Endodermal cell (in vitro differentiated cells): ENCODE measurements around the gene KIF27. TPM values are rescaled to one million over a fixed set of nuclear protein-coding genes. Genes with fewer than 3 reads are reported as not detected.

Experiments
- DNase-seq: peaks from one replicate; pipeline ENCODE4 v3.0.0-alpha.2; 2017
- H3K27ac ChIP-seq: 2 replicates; pipeline ENCODE4 v1.5.1; 2013; ENCODE audit warnings: mild to moderate bottlenecking, low read depth, low read length, moderate library complexity
- H3K27me3 ChIP-seq: 2 replicates; pipeline ENCODE4 v1.6.1; 2013; ENCODE audit warnings: mild to moderate bottlenecking, low read length, moderate library complexity; ENCODE audit not compliant: insufficient read depth, control insufficient read depth, poor library complexity, severe bottlenecking
- H3K36me3 ChIP-seq: 2 replicates; pipeline ENCODE4 v1.7.0; 2013; ENCODE audit warnings: mild to moderate bottlenecking, low read length, moderate library complexity; ENCODE audit not compliant: control insufficient read depth, insufficient read depth
- H3K4me1 ChIP-seq: one replicate; pipeline ENCODE4 v1.7.0; 2013; ENCODE audit warnings: low read length; ENCODE audit not compliant: control insufficient read depth, insufficient read depth
- H3K4me3 ChIP-seq: 2 replicates; pipeline ENCODE4 v1.5.1; 2013; ENCODE audit warnings: mild to moderate bottlenecking, low read length, moderate library complexity
- H3K9ac ChIP-seq: 2 replicates; pipeline ENCODE4 v1.6.1; 2013; ENCODE audit warnings: mild to moderate bottlenecking, low read length, moderate library complexity; ENCODE audit not compliant: poor library complexity, severe bottlenecking; ENCODE audit errors: extremely low read depth
- H3K9me3 ChIP-seq: 2 replicates; pipeline ENCODE4 v1.6.1; 2013; ENCODE audit warnings: mild to moderate bottlenecking, low read length, moderate library complexity; ENCODE audit not compliant: control insufficient read depth
- H3K27ac Mint-ChIP-seq: 2 replicates; pipeline ENCODE4 v1.8.0; 2020; ENCODE audit warnings: mixed read lengths
- H3K27me3 Mint-ChIP-seq: 2 replicates; pipeline ENCODE4 v1.8.0; 2021; ENCODE audit warnings: mild to moderate bottlenecking, mixed read lengths; ENCODE audit not compliant: insufficient read depth
- H3K36me3 Mint-ChIP-seq: 2 replicates; pipeline ENCODE4 v1.8.0; 2020; ENCODE audit warnings: low read depth, mixed read lengths
- H3K4me1 Mint-ChIP-seq: 2 replicates; pipeline ENCODE4 v1.8.0; 2020; ENCODE audit warnings: mixed read lengths
- H3K4me3 Mint-ChIP-seq: 2 replicates; pipeline ENCODE4 v1.8.0; 2020; ENCODE audit warnings: mild to moderate bottlenecking, moderate library complexity, mixed read lengths
- H3K9me3 Mint-ChIP-seq: 2 replicates; pipeline ENCODE4 v1.8.0; 2020; ENCODE audit warnings: mild to moderate bottlenecking, mixed read lengths
- CTCF ChIP-seq: fragments of 200-600 bp; sonication (generic); conservative IDR thresholded peaks from 2 replicates; pipeline ENCODE4 v1.5.0; 2021; ENCODE audit warnings: antibody characterized with exemption, mild to moderate bottlenecking
- WGBS, 2 experiments: methylation state at CpG; one replicate each; pipeline versions ENCODE4 v1.1.5 to v1.1.7; 2013; ENCODE audit warnings: missing lambda C conversion rate in 2 of 2, mixed read lengths in 1 of 2; ENCODE audit not compliant: insufficient coverage in 1 of 2, insufficient read length in 1 of 2; 5-methylcytosine and 5-hydroxymethylcytosine counted together
- total RNA-seq, 2 donors: library from RNA; stranded (reverse); fragmentation: NEBNext Ultra II Directional in 1 of 2; extraction: Animal tissue kit (Norgen Biotek cat#: 25700) in 1 of 2; gene quantifications; 2 replicates in 1 of 2; 3 replicates in 1 of 2; pipeline ENCODE4 v1.2.1, GENCODE V29; 2021

KIF27 gene
- total RNA-seq, 2 donors from 2014 or later = 12.0 to 19.5 TPM

- Mint-ChIP-seq H3K9me3 (no peaks in the 10 kb centered on the region), H3K4me1 (peaks cover 12% of the 10 kb centered on the region), H3K27me3 (no peaks in the 10 kb centered on the region), H3K36me3 (peaks cover 9% of the 10 kb centered on the region), H3K27ac (no peak overlapping the region), H3K4me3 (no peak overlapping the region)
- Histone ChIP-seq H3K9ac (no peak overlapping the region), H3K27me3 (no peaks in the 10 kb centered on the region), H3K4me3 (no peak overlapping the region), H3K27ac (no peak overlapping the region), H3K9me3 (no peaks in the 10 kb centered on the region), H3K36me3 (no peaks in the 10 kb centered on the region), H3K4me1 (no peaks in the 10 kb centered on the region)
- no peak for TF ChIP-seq CTCF
- 89 to 91% methylated on average over 3 to 5 of the region's 5 CpGs for WGBS, 2 experiments
- no peak for DNase-seq
Observed at GRCh38 chr9:83934569-83935275, 13.5 kb upstream of the KIF27 start.

GRCh38 chr9:83933790-83934189 is 12.6 kb upstream of the KIF27 start:
- H3K27me3 Mint-ChIP-seq = no peaks in the 10 kb centered on the region
- no peaks in the 10 kb centered on the region for H3K36me3 ChIP-seq
- no peak overlapping the region for H3K27ac ChIP-seq
- peaks cover 12% of the 10 kb centered on the region for H3K4me1 Mint-ChIP-seq
- DNase-seq = no peak
- H3K9me3 Mint-ChIP-seq = no peaks in the 10 kb centered on the region
- no peaks in the 10 kb centered on the region for H3K27me3 ChIP-seq
- H3K27ac Mint-ChIP-seq = no peak overlapping the region
- H3K4me1 ChIP-seq = no peaks in the 10 kb centered on the region
- no peaks in the 10 kb centered on the region for H3K9me3 ChIP-seq
- no peak overlapping the region for H3K4me3 Mint-ChIP-seq
- no peak overlapping the region for H3K9ac ChIP-seq
- WGBS, 2 experiments = 86 to 100% methylated on average over 1 to 3 of the region's 3 CpGs
- no peak overlapping the region for H3K4me3 ChIP-seq
- no peaks in the 10 kb centered on the region for H3K36me3 Mint-ChIP-seq
- TF ChIP-seq CTCF = no peak

- DNase-seq = no peak
- Mint-ChIP-seq H3K27me3 (peaks cover 2% of the 10 kb centered on the region), H3K9me3 (no peaks in the 10 kb centered on the region), H3K4me1 (peaks cover 12% of the 10 kb centered on the region), H3K36me3 (no peaks in the 10 kb centered on the region), H3K4me3 (no peak overlapping the region), H3K27ac (no peak overlapping the region)
- TF ChIP-seq CTCF = no peak
- Histone ChIP-seq H3K27ac (no peak overlapping the region), H3K36me3 (no peaks in the 10 kb centered on the region), H3K9ac (no peak overlapping the region), H3K4me1 (no peaks in the 10 kb centered on the region), H3K9me3 (no peaks in the 10 kb centered on the region), H3K4me3 (no peak overlapping the region), H3K27me3 (no peaks in the 10 kb centered on the region)
- WGBS, 2 experiments = 94 to 99% methylated on average over 2 to 3 of the region's 5 CpGs
Observed at GRCh38 chr9:83932851-83933250, 11.6 kb upstream of the KIF27 start.
